Measurements from ENCODE around the gene PTGER2.

Gene PTGER2

GRCh38 chr14:52315355-52315718 lies 1.2 kb downstream of the PTGER2 start:
- TF ChIP-seq CTCF (IDR thresholded peaks at IDR 0.05; ENCODE audit: low read depth, low read length), result no peak
- DNase-seq (ENCODE audit: extremely low read depth, low read depth), result no peak

- TF ChIP-seq CTCF (IDR thresholded peaks at IDR 0.05; ENCODE audit: low read depth, low read length), result no peak
- no peak for DNase-seq (ENCODE audit: extremely low read depth, low read depth)
Measured at GRCh38 chr14:52318062-52318461, 4.0 kb downstream of the PTGER2 start.

- no peak for DNase-seq (ENCODE audit: extremely low read depth, low read depth)
- no peak for TF ChIP-seq CTCF (IDR thresholded peaks at IDR 0.05; ENCODE audit: low read depth, low read length)
Measured at GRCh38 chr14:52318826-52319645, 4.9 kb downstream of the PTGER2 start.

GRCh38 chr14:52319919-52320318 lies 5.8 kb downstream of the PTGER2 start:
- no peak for DNase-seq (ENCODE audit: extremely low read depth, low read depth)
- TF ChIP-seq CTCF (IDR thresholded peaks at IDR 0.05; ENCODE audit: low read depth, low read length), result no peak

- TF ChIP-seq CTCF (IDR thresholded peaks at IDR 0.05; ENCODE audit: low read depth, low read length), result no peak
- no peak for DNase-seq (ENCODE audit: extremely low read depth, low read depth)
Measured at GRCh38 chr14:52325126-52325525, 11.0 kb downstream of the PTGER2 start.

GRCh38 chr14:52325630-52326029 lies 11.5 kb downstream of the PTGER2 start:
- no peak for DNase-seq (ENCODE audit: extremely low read depth, low read depth)
- TF ChIP-seq CTCF (IDR thresholded peaks at IDR 0.05; ENCODE audit: low read depth, low read length), result no peak

GRCh38 chr14:52327374-52328226 lies 13.5 kb downstream of the PTGER2 start:
- no peak for DNase-seq (ENCODE audit: extremely low read depth, low read depth)
- TF ChIP-seq CTCF (IDR thresholded peaks at IDR 0.05; ENCODE audit: low read depth, low read length), result no peak
